SIG-M5 treated with dmso at 0.1 percent for 504 hours (cell line): ENCODE data around the gene PGS1.

Experiments used
- DNase-seq: peaks from one replicate; lab custom pipeline; 2025; ENCODE audit not compliant: unreplicated experiment; lab: John Stamatoyannopoulos, UW

Gene PGS1

DNA sequence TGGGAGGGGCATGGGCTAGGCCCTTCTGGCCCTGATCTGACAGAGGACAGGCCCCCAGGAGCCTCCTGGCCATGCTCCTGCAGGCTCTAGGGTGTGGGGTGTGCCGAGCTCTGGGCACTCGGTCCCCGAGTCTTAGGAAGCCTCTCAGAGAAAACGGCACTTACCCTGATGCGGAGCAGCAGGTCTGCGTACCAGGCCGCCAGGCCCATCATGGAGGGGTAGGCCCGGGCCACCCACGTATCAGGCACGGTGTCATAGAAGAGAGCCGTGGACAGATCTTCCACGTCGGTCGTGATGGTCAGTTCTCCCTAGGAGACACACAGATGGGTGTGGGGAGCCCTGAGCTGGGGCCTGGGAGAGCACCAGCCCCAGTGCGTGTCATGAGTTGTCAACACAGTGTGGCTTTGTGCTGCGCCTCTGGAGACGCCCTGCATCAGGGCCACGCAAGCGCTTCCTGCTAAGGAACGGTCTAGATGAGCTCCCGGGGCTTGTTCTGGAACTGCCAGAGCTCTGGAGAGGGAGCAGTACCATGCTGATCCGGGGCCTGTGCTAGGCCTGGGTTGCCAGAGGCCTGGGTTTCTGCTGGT is 47.9 kb downstream of the PGS1 start:
- DNase-seq = no peak

DNA sequence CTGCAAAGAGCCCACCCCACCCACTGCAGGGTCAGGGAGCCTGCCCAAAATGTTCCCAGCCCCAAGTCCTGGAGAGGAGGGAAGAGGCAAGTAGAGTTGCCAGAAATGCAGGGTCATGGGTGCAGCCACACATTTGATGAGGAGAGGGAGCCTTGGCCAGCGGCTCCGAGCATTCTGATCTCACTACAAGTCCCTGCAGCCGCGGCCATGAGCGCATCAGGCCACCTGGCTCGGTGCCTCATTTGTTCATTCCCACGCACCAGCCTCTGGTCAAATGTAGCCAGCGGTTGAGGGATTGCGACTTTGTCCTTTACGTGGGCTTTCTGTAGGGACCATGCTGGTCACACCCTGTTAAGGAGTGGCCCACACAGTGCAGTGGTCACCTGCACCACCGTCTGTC is 48.7 kb downstream of the PGS1 start:
- DNase-seq = no peak

- no peak for DNase-seq
Measured at GRCh38 chr17:78428025-78428575, 49.7 kb downstream of the PGS1 start.

GRCh38 chr17:78428836-78429617 is 50.6 kb downstream of the PGS1 start:
- DNase-seq = no peak

DNA sequence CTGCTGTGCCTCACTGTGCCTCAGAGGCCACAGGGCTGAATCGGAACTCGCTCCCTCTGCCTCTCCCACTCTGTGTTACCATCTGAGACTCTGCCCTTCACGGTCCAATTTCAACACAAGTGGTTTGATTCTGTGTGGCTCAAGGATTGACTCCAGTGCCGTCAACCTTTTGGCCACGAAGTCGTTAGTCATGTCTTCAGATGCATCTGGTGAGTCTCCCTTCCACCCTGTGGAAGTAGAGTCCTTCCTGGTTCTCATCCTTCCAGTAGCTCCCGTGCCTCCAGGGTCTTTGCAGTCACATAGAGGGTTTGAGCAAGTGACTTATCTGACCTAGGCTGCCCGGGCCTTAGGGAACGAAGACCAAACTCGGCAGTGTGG is 51.2 kb downstream of the PGS1 start:
- no peak for DNase-seq

GRCh38 chr17:78430892-78431691 is 52.6 kb downstream of the PGS1 start:
- DNase-seq = no peak

DNA sequence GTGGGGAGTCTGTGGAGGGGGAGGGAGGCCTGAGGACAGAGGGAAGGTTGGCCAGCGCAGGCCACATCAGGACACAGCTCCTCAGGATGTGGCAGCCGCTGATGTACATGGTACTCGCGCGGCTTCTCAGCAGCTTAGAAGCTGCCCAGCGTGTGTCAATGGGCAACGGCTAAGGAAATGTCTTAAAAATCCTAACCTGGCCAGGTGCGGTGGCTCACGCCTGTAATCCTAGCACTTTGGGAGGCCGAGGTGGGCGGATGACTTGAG is 53.2 kb downstream of the PGS1 start:
- DNase-seq = no peak

GRCh38 chr17:78432226-78433012 is 54.0 kb downstream of the PGS1 start:
- no peak for DNase-seq

- no peak for DNase-seq
Measured at GRCh38 chr17:78433013-78433727, 54.7 kb downstream of the PGS1 start.

DNA sequence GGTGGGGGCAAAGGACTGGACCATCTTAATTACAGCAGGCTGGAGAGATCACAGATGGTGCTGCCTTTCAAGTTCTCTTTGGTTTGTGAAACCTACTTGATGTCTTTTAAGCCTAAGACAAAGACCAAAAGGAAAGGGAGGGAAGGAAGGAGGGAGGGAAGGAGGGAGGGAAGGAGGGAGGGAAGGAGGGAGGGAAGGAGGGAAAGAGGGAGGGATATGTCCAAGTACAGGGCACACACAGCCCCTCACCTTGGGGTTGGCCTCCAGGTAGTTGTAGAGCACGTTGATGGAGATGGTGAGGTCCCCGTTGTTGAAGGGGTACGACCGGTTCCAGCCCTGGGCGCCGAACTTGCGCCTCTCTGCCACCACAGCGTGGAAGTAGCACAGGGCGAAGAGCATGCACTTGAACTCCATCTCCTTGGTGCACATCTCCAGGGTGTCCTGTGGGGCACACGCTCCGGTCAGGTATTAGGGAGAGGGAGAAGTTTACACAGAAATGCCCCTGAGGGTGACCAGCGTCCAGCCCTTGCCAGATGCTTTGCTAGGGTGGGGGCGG is 55.4 kb downstream of the PGS1 start:
- no peak for DNase-seq

- DNase-seq = no peak
Measured at GRCh38 chr17:78434455-78435329, 56.2 kb downstream of the PGS1 start.

DNA sequence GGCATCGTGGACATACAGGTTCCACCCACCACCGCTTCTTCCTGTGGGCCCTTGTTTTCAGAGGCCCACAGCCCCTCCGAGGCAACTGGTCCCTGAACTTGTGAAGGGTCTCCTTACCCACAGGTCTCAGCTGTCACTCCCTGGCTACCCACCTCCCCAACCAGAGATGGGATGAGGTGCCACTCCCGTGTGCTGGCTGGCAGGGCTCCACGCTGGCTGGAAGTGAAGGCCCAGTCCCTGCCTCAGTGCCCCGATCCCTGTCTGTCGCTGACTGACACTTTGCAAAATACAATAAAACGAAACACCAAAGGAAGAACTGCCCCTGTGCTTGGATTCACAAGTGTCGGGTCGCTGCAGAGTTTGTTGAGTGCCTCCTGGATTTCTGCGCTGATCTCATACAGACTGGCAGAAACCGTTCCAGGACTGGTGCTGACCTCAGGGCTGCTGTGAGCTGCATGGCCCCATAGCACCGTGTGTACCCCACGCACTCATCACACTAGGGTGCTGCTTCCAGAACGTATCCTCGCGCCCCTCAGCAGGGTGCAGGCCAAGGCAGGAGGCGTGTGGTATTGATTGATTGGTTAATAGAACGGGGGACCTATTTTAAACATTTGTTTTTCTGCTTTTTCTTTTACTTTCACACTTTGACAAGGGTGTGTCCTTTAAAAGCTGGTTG is 57.0 kb downstream of the PGS1 start:
- no peak for DNase-seq

- no peak for DNase-seq
Measured at GRCh38 chr17:78437508-78438169, 59.2 kb downstream of the PGS1 start.

DNA sequence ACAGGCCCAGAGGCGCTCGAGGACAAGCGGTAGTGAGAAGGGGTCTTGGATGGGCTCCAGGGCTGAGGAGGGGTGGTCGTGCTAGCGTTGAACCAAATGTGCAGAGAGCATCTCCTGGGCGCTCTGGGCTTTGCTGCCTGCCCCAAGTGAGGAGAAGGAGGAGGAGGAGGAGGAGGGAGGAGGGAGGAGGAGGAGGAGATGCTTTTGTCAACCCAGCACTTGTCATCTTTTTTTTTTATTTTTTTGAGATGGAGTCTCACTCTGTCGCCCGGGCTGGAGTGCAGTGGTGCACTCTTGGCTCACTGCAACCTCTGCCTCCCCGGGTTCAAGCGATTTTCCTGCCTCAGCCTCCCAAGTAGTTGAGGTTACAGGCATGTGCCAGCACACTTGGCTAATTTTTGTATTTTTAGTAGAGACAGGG is 59.8 kb downstream of the PGS1 start:
- no peak for DNase-seq

- no peak for DNase-seq
Measured at GRCh38 chr17:78438694-78439325, 60.4 kb downstream of the PGS1 start.

GRCh38 chr17:78441271-78441971 is 63.0 kb downstream of the PGS1 start:
- no peak for DNase-seq

DNA sequence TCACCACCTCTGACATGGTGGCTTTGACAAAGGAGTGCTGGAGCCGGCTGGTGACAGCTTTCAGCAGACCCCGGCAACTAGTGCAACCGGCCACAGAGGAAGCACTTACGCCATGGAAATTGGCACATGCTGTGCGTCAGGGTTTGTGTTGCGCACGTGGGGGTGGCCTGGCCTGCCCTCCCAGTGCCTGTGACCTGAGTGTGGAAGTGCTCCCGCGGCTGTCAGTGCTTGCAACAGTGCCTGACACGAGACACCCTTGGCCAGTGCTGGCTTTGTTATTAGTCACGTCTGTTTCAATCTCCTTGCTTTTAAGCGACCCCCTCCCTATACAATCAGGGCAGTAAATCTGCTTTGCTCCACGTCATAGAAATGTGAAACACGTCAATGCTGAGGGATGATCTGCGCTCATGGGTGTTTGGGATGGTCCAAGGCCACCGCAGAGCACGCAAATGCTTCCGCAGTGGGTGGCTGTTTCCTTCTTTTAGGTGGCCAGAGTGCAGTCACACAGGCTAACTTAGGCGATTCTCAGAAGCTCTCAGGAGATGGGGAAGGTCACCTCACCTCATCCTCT is 64.3 kb downstream of the PGS1 start:
- DNase-seq = peak; percentile 94
